Kidney (tissue), 14 donors: ENCODE measurements around the gene MAGI1. TPM values are rescaled to one million over a fixed set of nuclear protein-coding genes. Genes with fewer than 3 reads are reported as not detected.
"Not testable (repeated sequence)": the region's sequence is repeated elsewhere in the genome, so short reads cannot be mapped to it uniquely, and the experiment has no call there.

Experiments
- DNase-seq, 5 donors: peaks; one replicate each; pipeline ENCODE4 v3.0.0-alpha.2; 2013 to 2020
- FAIRE-seq: peaks from 2 replicates; lab custom pipeline; 2012; peaks lifted over from hg19 to GRCh38; lab: Jason Lieb, UNC
- H3K27ac ChIP-seq, 2 donors: one replicate each; pipeline ENCODE4 v1.7.0; 2013; ENCODE audit warnings: low read depth in 2 of 2, low read length in 2 of 2, inconsistent platforms in 1 of 2
- H3K27me3 ChIP-seq: one replicate; pipeline ENCODE4 v1.7.1; 2013; ENCODE audit warnings: low read length, inconsistent platforms; ENCODE audit not compliant: control insufficient read depth, insufficient read depth
- H3K36me3 ChIP-seq, 3 donors: one replicate each; pipeline versions ENCODE4 v1.7.0 to v1.7.1; 2013; ENCODE audit warnings: low read length in 3 of 3, control low read depth in 1 of 3, inconsistent platforms in 1 of 3; ENCODE audit not compliant: insufficient read depth in 3 of 3, control insufficient read depth in 2 of 3
- H3K4me1 ChIP-seq, 3 donors: one replicate each; pipeline versions ENCODE4 v1.7.0 to v1.7.1; 2013; ENCODE audit warnings: low read length in 3 of 3, inconsistent platforms in 1 of 3, low read depth in 1 of 3; ENCODE audit not compliant: control insufficient read depth in 2 of 3, insufficient read depth in 2 of 3
- H3K4me3 ChIP-seq, 3 donors: one replicate each; pipeline versions ENCODE4 v1.7.0 to v1.8.1; 2013; ENCODE audit warnings: low read length in 3 of 3, control low read depth in 1 of 3, inconsistent platforms in 1 of 3
- H3K9ac ChIP-seq, 3 donors: one replicate each; pipeline versions ENCODE4 v1.7.0 to v1.7.1; 2013; ENCODE audit warnings: low read length in 3 of 3, control low read depth in 1 of 3, inconsistent platforms in 1 of 3
- H3K9me3 ChIP-seq, 3 donors: one replicate each; pipeline versions ENCODE4 v1.7.0 to v1.7.1; 2013; ENCODE audit warnings: low read length in 3 of 3, control low read depth in 1 of 3, inconsistent platforms in 1 of 3; ENCODE audit not compliant: control insufficient read depth in 2 of 3, insufficient read depth in 1 of 3
- CTCF ChIP-seq: IDR thresholded peaks from 3 replicates; pipeline ENCODE4 v1.5.1; 2012; ENCODE audit warnings: mild to moderate bottlenecking, moderate library complexity, borderline replicate concordance; ENCODE audit not compliant: insufficient read depth; ENCODE audit errors: extremely low read depth
- intact Hi-C: fragments of 100-400 bp; cut with DNase I; formaldehyde crosslinking; loops from one replicate; pipeline ENCODE4 v1.11.1; 2022
- polyA plus RNA-seq: library from polyadenylated mRNA; stranded (reverse); fragments of 350-450 nt; fragmentation: Illumina TruSeq; extraction: RNeasy Lipid Tissue Mini Kit (QIAGEN cat#74804); gene quantifications from one replicate; pipeline ENCODE4 v1.2.3, GENCODE V29; 2014; ENCODE audit warnings: low read depth, low replicate concordance; ENCODE audit not compliant: insufficient read depth
- total RNA-seq: library from RNA; stranded (reverse); fragmentation: NEBNext Ultra II Directional; extraction: Animal tissue kit (Norgen Biotek cat#: 25700); gene quantifications from one replicate; pipeline ENCODE4 v1.2.1, GENCODE V29; 2021
- donor health status: control.
- donor health status: control.
- donor health status: control.
- donor health status: control.
- donor health status: control.
- donor health status: DM: yes; HTN: yes; CAD: no.
- donor health status: Normal renal cell carcinoma (clear cell type).

MAGI1 gene
- total and polyA plus RNA-seq, 2 donors from 2014 or later, result 8.2 to 42.8 TPM

- FAIRE-seq (no peak), DNase-seq (no peak)
- intact Hi-C loops, result no loop called here
- TF ChIP-seq CTCF, result no peak
- no peaks in the 10 kb centered on the region for H3K27me3 ChIP-seq
- H3K9me3 ChIP-seq, result no peaks in the 10 kb centered on the region
- peaks cover 0 to 9% (median 0%) of the 10 kb centered on the region in 3 donors for H3K4me1 ChIP-seq
- no peak overlapping the region for H3K4me3 ChIP-seq
- no peaks in the 10 kb centered on the region for H3K36me3 ChIP-seq
- no peak overlapping the region for H3K9ac ChIP-seq
- no peak overlapping the region for H3K27ac ChIP-seq
Measured at GRCh38 chr3:65545429-65545828, 493.3 kb downstream of the MAGI1 start.

DNA sequence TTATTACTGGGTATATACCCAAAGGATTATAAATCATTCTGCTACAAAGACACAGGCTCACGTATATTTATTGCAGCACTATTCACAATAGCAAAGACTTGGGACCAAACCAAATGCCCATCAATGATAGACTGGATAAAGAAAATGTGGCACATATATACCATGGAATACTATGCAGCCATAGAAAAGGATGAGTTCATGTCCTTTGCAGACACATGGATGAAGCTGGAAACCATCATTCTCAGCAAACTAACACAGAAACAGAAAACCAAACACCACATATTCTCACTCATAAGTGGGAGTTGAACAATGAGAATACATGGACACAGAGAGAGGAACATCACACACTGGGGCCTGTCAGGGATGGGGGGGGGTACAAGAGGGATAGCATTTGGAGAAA is 495.3 kb downstream of the MAGI1 start:
- H3K9me3 ChIP-seq, H3K9ac ChIP-seq, intact Hi-C loops, H3K4me3 ChIP-seq, H3K27ac ChIP-seq, H3K4me1 ChIP-seq, DNase-seq, FAIRE-seq, H3K36me3 ChIP-seq, H3K27me3 ChIP-seq: not testable (repeated sequence)

DNA sequence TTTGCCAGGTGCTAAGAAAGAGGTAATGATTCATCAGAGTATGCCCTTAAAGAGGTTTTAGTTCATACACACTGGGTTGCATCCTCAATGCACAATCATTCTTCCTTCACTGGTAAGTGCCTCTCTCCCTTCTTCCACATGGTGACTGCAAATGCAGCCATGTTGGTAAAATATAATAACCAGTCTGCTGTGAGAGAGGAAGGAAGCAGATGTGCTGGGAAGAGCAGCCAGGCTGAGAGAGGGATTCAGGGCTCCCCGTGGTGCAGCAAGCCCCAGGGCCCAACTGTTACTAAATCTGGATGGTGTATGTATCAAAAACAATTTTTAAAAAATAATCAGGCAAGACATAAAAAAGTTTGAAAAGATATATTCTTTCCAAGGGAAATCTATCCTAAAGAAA is 498.1 kb downstream of the MAGI1 start:
- H3K9ac ChIP-seq, result no peak overlapping the region
- no peaks in the 10 kb centered on the region for H3K4me1 ChIP-seq
- no peaks in the 10 kb centered on the region for H3K36me3 ChIP-seq
- no peak for FAIRE-seq
- H3K27ac ChIP-seq, result no peak overlapping the region
- no peak for DNase-seq
- intact Hi-C loops, result no loop called here
- H3K4me3 ChIP-seq, result no peak overlapping the region
- no peaks in the 10 kb centered on the region for H3K27me3 ChIP-seq
- no peak for TF ChIP-seq CTCF
- H3K9me3 ChIP-seq, result no peaks in the 10 kb centered on the region

- Histone ChIP-seq H3K9ac (no peak overlapping the region), H3K27me3 (no peaks in the 10 kb centered on the region), H3K4me3 (no peak overlapping the region), H3K4me1 (no peaks in the 10 kb centered on the region), H3K27ac (no peak overlapping the region), H3K36me3 (no peaks in the 10 kb centered on the region), H3K9me3 (no peaks in the 10 kb centered on the region)
- TF ChIP-seq CTCF, result no peak
- no peak for DNase-seq
- intact Hi-C loops, result no loop called here
- no peak for FAIRE-seq
Measured at GRCh38 chr3:65539616-65540015, 499.1 kb downstream of the MAGI1 start.
